ENCODE data around the gene TFDP1.
"Not testable (repeated sequence)": the region's sequence is repeated elsewhere in the genome, so short reads cannot be mapped to it uniquely, and the experiment has no call there.

Gene TFDP1

DNA sequence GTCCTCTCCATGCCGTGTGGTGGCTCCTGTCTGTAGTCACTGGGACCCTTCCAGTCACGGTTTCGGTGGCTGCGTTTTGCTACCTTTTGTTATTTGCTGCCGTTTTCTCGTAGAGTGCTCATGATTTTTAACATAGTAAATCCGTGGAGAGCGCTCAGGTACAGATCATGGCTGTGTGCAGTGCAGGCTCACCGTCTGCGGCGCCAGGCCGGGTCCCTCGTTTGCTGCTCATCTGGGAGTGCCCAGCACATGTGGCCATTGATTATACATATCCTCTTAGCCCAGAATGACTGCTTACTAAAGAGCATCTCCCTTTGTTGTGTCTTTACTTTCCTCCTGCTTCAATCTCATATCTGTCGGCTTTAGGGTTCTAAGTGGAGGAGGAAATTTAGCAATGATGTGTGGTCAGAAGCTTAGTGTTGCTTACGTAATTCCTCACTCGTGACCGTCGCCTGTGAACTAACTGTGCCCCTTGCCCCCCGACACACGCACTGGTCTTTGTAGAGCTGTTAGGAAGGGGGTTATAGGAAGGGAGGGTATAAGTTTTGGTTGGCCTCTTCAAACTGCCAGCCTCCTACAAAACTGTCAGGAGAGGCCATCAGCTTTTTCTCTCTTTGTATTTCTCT, 31.8 kb downstream of the TFDP1 start:
- Histone ChIP-seq H3K4me3 (ENCODE audit: low read length) (no peak overlapping the region), H3K27ac (ENCODE audit: low read length) (no peak overlapping the region), H3K9me3 (ENCODE audit: control insufficient read depth, insufficient read depth, low read length) (no peaks in the 10 kb centered on the region), H3K27me3 (ENCODE audit: control insufficient read depth, insufficient read depth, low read length) (no peaks in the 10 kb centered on the region), H3K36me3 (ENCODE audit: control insufficient read depth, insufficient read depth, low read length) (peaks cover 5% of the 10 kb centered on the region; the same call in 1 of the 2 replicates), H3K4me1 (ENCODE audit: control insufficient read depth, insufficient read depth, low read length) (peaks cover 4% of the 10 kb centered on the region; the same call in 1 of the 2 replicates)
- no peak for DNase-seq (ENCODE audit: low read depth, low spot score)
- WGBS (ENCODE audit: insufficient coverage, insufficient read length): no CpG with 5 or more reads among the region's 20 CpGs

DNA sequence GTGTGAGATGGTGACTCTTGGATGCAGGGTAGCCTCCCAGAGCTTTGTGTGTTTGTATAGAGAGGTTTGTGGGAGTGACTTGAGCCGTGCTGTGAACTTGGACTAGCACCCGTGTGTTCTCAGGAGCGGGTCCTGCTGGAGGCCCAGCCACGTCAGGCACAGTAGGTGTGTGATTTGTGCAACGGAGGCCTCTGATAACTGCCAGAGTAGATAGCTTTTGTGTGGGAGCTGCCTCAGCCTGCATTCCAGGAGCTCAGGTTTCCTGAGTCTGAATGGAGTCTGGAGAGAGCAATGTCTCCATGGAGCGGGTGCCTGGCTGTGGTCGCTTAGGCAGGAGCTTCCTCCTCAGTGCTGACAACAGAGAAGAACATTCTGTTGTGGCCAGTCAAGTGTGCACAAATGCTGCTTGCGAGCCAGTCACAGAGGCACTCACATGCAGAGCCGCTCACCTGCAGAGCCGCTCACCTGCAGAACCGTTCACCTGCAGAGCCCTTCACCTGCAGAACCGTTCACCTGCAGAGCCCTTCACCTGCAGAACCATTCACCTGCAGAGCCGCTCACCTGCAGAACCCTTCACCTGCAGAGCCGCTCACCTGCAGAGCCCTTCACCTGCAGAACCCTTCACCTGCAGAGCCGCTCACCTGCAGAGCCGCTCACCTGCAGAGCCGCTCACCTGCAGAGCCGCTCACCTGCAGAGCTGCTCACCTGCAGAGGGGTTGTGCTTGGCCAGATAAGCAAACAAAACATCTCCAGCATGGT, 32.6 kb downstream of the TFDP1 start:
- Histone ChIP-seq H3K4me3 (ENCODE audit: low read length) (no peak overlapping the region), H3K36me3 (ENCODE audit: control insufficient read depth, insufficient read depth, low read length) (peaks cover 5% of the 10 kb centered on the region; the same call in 1 of the 2 replicates), H3K27me3 (ENCODE audit: control insufficient read depth, insufficient read depth, low read length) (no peaks in the 10 kb centered on the region), H3K27ac (ENCODE audit: low read length) (no peak overlapping the region), H3K4me1 (ENCODE audit: control insufficient read depth, insufficient read depth, low read length) (peaks cover 4% of the 10 kb centered on the region; the same call in 1 of the 2 replicates), H3K9me3 (ENCODE audit: control insufficient read depth, insufficient read depth, low read length) (no peaks in the 10 kb centered on the region)
- no CpG with 5 or more reads among the region's 18 CpGs for WGBS (ENCODE audit: insufficient coverage, insufficient read length)
- DNase-seq (ENCODE audit: low read depth, low spot score): peak; percentile 18

DNA sequence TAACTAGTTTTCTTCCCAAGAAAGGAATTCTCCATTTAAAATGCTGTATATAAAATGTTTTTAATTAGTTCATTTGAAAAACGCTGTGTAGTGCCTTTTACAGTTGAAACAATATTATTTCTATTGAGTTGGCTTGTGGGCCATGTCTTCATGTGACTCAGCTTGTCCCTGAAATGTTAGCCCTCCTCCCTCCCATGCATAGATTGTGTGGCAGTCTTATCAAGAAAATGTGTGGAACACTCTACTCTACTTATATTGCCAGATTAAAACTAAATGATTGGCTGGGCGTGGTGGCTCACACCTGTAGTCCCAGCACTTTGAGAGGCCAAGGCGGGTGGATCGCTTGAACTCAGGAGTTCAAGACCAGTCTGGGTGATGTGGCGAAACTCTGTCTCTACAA, 33.4 kb downstream of the TFDP1 start:
- Histone ChIP-seq H3K36me3 (ENCODE audit: control insufficient read depth, insufficient read depth, low read length) (peaks cover 8% of the 10 kb centered on the region; the same call in 1 of the 2 replicates), H3K4me3 (ENCODE audit: low read length) (no peak overlapping the region), H3K9me3 (ENCODE audit: control insufficient read depth, insufficient read depth, low read length) (no peaks in the 10 kb centered on the region), H3K4me1 (ENCODE audit: control insufficient read depth, insufficient read depth, low read length) (peaks cover 4% of the 10 kb centered on the region; the same call in 1 of the 2 replicates), H3K27me3 (ENCODE audit: control insufficient read depth, insufficient read depth, low read length) (no peaks in the 10 kb centered on the region; the same call in 1 of the 2 replicates), H3K27ac (ENCODE audit: low read length) (no peak overlapping the region)
- no CpG with 5 or more reads among the region's 5 CpGs for WGBS (ENCODE audit: insufficient coverage, insufficient read length)
- DNase-seq (ENCODE audit: low read depth, low spot score): no peak

DNA sequence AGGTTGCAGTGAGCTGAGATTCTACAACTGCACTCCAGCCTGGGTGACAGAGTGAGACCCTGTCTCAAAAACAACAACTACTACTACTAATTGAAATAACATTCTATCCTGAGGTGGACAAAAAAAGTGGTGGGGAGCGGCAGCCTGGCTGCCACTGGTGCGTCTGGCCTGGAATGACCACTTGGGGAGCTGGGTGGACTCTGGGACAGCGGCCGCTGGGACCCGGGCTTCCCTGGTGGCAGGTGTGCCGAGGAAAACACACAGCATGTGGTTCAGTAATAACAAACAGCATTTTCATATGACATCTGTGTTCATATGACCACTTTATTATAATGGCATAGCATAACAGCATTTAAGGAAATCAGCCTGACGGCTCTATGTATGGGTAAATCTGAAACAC, 33.9 kb downstream of the TFDP1 start:
- Histone ChIP-seq H3K27me3 (ENCODE audit: control insufficient read depth, insufficient read depth, low read length) (no peaks in the 10 kb centered on the region; the same call in 1 of the 2 replicates), H3K9me3 (ENCODE audit: control insufficient read depth, insufficient read depth, low read length) (no peaks in the 10 kb centered on the region)
- no CpG with 5 or more reads among the region's 7 CpGs for WGBS (ENCODE audit: insufficient coverage, insufficient read length)

DNA sequence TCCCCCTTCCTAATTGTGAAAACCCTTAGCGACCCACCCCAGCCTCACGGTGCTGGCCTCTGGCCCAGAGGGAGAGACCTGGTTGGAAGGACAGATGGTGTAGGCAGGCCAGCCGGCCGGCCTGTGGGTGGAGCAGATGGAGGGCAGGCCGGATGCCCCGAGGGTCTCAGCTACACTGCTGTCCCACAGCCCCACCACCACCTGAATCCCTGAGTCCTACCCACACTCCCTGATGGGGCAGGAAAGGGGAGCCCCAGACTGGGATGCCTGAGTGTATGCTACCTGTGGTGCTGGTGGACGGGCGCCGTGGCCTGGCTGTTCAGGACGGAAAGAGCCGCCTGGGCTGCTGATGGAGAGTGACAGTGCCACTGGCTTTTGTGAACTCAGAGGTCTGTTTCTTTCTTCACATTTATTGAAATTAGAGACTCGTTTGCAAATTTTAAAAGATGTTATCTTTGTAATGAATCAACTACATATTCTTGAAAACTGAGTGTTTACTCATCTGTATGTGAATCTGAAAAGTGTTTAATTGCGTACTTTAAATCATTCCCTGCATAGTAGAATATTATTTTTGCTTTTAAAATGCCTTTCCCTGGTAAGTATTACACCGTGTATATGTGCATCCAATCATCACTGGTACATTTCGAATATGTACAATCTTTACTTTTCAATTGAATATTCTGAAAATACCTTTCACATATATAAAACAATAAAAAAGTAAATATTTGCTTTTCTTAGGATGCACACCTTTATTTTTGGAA, 35.7 kb downstream of the TFDP1 start:
- Histone ChIP-seq H3K36me3 (ENCODE audit: control insufficient read depth, insufficient read depth, low read length) (peaks cover 15% of the 10 kb centered on the region), H3K9me3 (ENCODE audit: control insufficient read depth, insufficient read depth, low read length) (no peaks in the 10 kb centered on the region), H3K27ac (ENCODE audit: low read length) (no peak overlapping the region), H3K4me3 (ENCODE audit: low read length) (no peak overlapping the region), H3K4me1 (ENCODE audit: control insufficient read depth, insufficient read depth, low read length) (peaks cover 4% of the 10 kb centered on the region; the same call in 1 of the 2 replicates), H3K27me3 (ENCODE audit: control insufficient read depth, insufficient read depth, low read length) (no peaks in the 10 kb centered on the region; the same call in 1 of the 2 replicates)
- DNase-seq (ENCODE audit: low read depth, low spot score): no peak
- no CpG with 5 or more reads among the region's 15 CpGs for WGBS (ENCODE audit: insufficient coverage, insufficient read length)

More for the DNA sequence above, 33.9 kb downstream of the TFDP1 start:
- no peak for DNase-seq (ENCODE audit: low read depth, low spot score)
- H3K4me1 ChIP-seq (ENCODE audit: control insufficient read depth, insufficient read depth, low read length): peaks cover 4% of the 10 kb centered on the region; the same call in 1 of the 2 replicates
- H3K4me3 ChIP-seq (ENCODE audit: low read length): no peak overlapping the region
- H3K36me3 ChIP-seq (ENCODE audit: control insufficient read depth, insufficient read depth, low read length): peaks cover 13% of the 10 kb centered on the region; the same call in 1 of the 2 replicates
- no peak overlapping the region for H3K27ac ChIP-seq (ENCODE audit: low read length)

DNA sequence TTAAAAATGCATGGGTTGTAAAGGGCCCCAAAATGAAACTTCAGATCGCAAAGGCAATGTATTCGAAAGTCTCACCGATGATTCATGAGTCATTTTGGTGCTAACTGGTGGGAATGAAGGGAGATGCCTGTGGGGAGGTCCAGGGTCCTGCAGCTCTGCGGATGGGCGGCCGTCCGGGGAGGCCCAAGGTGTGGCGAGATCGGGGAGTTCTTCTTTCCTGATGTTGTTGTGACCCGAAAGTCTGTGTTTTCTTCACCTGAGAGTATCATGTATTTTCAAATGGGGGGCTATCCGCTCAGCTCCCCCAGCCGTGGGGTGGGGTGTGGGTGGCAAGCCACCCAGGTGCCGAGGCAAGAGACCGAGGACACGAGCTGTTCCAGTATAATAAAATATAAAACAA, 36.5 kb downstream of the TFDP1 start:
- no CpG with 5 or more reads among the region's 15 CpGs for WGBS (ENCODE audit: insufficient coverage, insufficient read length)

DNA sequence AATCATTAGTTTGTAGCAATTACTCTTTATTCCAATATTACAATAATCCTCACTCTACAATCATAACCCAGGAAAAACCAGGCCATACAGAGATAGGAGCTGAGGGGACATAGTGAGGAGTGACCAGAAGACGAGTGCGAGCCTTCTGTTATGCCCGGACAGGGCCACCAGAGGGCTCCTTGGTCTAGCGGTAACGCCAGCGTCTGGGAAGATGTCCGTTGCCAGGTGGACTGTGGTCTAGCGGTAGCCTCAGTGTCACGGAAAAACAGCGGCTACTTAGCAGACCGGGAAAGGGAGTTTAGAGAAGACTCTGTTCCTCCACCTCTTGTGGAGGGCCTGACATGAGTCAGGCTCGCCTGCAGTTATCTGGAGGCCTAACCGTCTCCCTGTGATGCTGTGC, 36.9 kb downstream of the TFDP1 start:
- peaks cover 15% of the 10 kb centered on the region for H3K36me3 ChIP-seq (ENCODE audit: control insufficient read depth, insufficient read depth, low read length)
- H3K9me3 ChIP-seq (ENCODE audit: control insufficient read depth, insufficient read depth, low read length); H3K4me1 ChIP-seq (ENCODE audit: control insufficient read depth, insufficient read depth, low read length); H3K27ac ChIP-seq (ENCODE audit: low read length); H3K27me3 ChIP-seq (ENCODE audit: control insufficient read depth, insufficient read depth, low read length); H3K4me3 ChIP-seq (ENCODE audit: low read length); DNase-seq (ENCODE audit: low read depth, low spot score): not testable (repeated sequence)
- WGBS (ENCODE audit: insufficient coverage, insufficient read length): no CpG with 5 or more reads among the region's 13 CpGs

More for the DNA sequence above, 36.5 kb downstream of the TFDP1 start:
- Histone ChIP-seq H3K27me3 (ENCODE audit: control insufficient read depth, insufficient read depth, low read length) (no peaks in the 10 kb centered on the region; the same call in 1 of the 2 replicates), H3K36me3 (ENCODE audit: control insufficient read depth, insufficient read depth, low read length) (peaks cover 15% of the 10 kb centered on the region), H3K27ac (ENCODE audit: low read length) (no peak overlapping the region), H3K9me3 (ENCODE audit: control insufficient read depth, insufficient read depth, low read length) (no peaks in the 10 kb centered on the region), H3K4me3 (ENCODE audit: low read length) (no peak overlapping the region), H3K4me1 (ENCODE audit: control insufficient read depth, insufficient read depth, low read length) (peaks cover 4% of the 10 kb centered on the region; the same call in 1 of the 2 replicates)
- no peak for DNase-seq (ENCODE audit: low read depth, low spot score)

DNA sequence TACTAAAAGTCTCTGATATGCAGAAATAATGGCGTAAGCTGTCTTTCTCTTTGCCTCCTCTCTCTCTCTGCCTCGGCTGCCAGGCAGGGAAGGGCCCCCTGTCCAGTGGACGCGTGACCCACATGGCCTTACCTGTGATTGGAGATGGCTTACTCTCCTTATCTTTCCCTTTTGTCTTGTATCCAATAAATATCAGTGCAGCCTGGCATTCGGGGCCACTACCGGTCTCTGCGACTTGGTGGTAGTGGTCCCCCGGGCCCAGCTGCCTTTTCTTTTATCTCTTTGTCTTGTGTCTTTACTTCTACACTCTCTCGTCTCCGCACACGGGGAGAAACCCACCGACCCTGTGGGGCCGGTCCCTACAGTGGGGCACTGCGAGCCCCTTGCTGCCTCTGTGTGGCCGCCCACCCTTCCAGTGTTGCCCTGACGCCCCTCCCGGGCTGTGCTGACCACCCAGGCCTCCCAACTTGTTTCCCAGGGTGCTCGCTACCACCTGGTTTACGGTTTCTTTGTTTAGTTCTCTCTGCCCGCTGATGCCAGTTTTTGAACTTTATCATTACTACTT, 37.5 kb downstream of the TFDP1 start:
- H3K36me3 ChIP-seq (ENCODE audit: control insufficient read depth, insufficient read depth, low read length): peaks cover 16% of the 10 kb centered on the region
- H3K9me3 ChIP-seq (ENCODE audit: control insufficient read depth, insufficient read depth, low read length); H3K27me3 ChIP-seq (ENCODE audit: control insufficient read depth, insufficient read depth, low read length); H3K4me3 ChIP-seq (ENCODE audit: low read length); H3K27ac ChIP-seq (ENCODE audit: low read length); DNase-seq (ENCODE audit: low read depth, low spot score); H3K4me1 ChIP-seq (ENCODE audit: control insufficient read depth, insufficient read depth, low read length): not testable (repeated sequence)
- WGBS (ENCODE audit: insufficient coverage, insufficient read length): no CpG with 5 or more reads among the region's 20 CpGs

DNA sequence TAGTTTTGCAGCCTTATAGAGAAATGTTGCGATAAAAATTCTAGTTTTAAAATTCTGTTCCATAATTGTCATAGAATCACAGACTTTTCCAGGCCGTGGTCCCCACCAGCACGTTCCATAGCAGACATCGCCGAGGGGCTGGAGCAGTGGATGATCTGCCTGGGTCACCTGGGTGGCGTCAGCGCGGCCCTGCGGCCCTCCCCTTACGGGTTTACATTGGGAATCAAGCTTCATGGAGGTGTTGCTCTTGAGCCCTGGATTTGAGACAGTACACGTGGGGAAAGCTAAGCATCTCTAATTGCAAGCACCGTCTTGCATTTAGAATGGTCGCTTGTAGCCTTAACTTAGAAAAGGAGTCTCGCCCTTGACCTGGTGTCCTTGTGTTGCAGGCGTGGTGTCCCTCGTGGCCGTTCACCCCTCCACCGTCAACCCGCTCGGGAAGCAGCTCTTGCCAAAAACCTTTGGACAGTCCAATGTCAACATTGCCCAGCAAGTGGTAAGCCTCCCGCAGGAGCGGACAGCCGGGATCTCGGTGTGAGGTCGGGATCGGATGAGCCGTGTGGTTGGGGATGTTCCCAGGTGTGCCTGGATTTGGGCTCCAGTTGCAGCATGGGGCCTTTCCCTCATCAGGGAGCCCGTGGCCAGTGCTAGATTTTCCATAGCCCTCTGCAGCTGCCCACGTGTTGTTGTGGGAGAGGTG, 38.4 kb downstream of the TFDP1 start:
- peaks cover 20% of the 10 kb centered on the region for H3K36me3 ChIP-seq (ENCODE audit: control insufficient read depth, insufficient read depth, low read length)
- H3K27ac ChIP-seq (ENCODE audit: low read length): no peak overlapping the region
- H3K9me3 ChIP-seq (ENCODE audit: control insufficient read depth, insufficient read depth, low read length): no peaks in the 10 kb centered on the region
- H3K4me3 ChIP-seq (ENCODE audit: low read length): no peak overlapping the region
- H3K4me1 ChIP-seq (ENCODE audit: control insufficient read depth, insufficient read depth, low read length): no peaks in the 10 kb centered on the region; the same call in 1 of the 2 replicates
- DNase-seq (ENCODE audit: low read depth, low spot score): no peak
- no CpG with 5 or more reads among the region's 29 CpGs for WGBS (ENCODE audit: insufficient coverage, insufficient read length)
- H3K27me3 ChIP-seq (ENCODE audit: control insufficient read depth, insufficient read depth, low read length): no peaks in the 10 kb centered on the region; the same call in 1 of the 2 replicates

Measured in iPS DF 6.9 (cell line).